ENCODE results near the gene XYLT1. TPM values are rescaled to one million over a fixed set of nuclear protein-coding genes. Genes with fewer than 3 reads are reported as not detected.

The XYLT1 gene
- total and polyA plus RNA-seq, 2 of the 4 experiments (the other 2 are of a cell fraction): 9.0 to 12.7 TPM

DNA sequence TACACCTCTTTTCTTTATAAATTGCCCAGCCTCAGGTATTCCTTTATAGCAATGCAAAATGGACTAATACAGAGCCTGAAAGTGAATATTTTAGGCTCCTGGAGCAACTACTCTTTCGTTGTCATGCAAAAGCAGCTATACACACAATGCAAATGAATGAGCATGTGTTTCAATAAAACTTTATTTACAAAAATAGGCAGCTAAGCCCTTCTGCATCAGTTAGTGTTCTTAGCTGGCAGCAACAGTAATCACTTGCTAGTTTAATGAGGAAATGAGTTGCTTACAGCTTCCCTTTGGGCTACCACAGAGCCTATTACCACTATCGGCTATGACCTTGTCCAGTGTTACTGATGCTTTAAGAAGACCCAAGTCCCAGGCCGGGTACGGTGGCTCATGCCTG lies 402.9 kb downstream of the XYLT1 start:
- H3K23ac ChIP-seq (ENCODE audit: low read depth, low read length): no peak overlapping the region
- H3K4me3 ChIP-seq (ENCODE audit: insufficient read depth, low read depth, low read length): no peak overlapping the region
- dilution Hi-C loops (cut with HindIII; ENCODE audit: low sequenced_read_pairs, unreplicated experiment): no loop called here
- no peak overlapping the region for H3K56ac ChIP-seq (ENCODE audit: extremely low read depth, insufficient read depth, low read length)
- no peak overlapping the region for H2AK5ac ChIP-seq (ENCODE audit: low read depth, low read length)
- H3K4ac ChIP-seq (ENCODE audit: low read depth, low read length): no peak overlapping the region
- no peak overlapping the region for H2BK15ac ChIP-seq (ENCODE audit: low read depth, low read length)
- intact Hi-C loops (cut with micrococcal nuclease): no loop called here
- H4K20me1 ChIP-seq (ENCODE audit: insufficient read depth, low read length): no peaks in the 10 kb centered on the region
- H4K5ac ChIP-seq (ENCODE audit: low read depth, low read length): no peak overlapping the region
- DNase-seq (no peak), ATAC-seq (ENCODE audit: low read depth) (no peak)
- H3K36me3 ChIP-seq (ENCODE audit: control insufficient read depth, insufficient read depth, low read length): no peaks in the 10 kb centered on the region
- H2BK5ac ChIP-seq (ENCODE audit: low read depth, low read length, poor library complexity, severe bottlenecking): no peak overlapping the region
- H3K14ac ChIP-seq (replicated peaks; ENCODE audit: low read depth, low read length): no peak overlapping the region
- TF ChIP-seq, protein P1, sequence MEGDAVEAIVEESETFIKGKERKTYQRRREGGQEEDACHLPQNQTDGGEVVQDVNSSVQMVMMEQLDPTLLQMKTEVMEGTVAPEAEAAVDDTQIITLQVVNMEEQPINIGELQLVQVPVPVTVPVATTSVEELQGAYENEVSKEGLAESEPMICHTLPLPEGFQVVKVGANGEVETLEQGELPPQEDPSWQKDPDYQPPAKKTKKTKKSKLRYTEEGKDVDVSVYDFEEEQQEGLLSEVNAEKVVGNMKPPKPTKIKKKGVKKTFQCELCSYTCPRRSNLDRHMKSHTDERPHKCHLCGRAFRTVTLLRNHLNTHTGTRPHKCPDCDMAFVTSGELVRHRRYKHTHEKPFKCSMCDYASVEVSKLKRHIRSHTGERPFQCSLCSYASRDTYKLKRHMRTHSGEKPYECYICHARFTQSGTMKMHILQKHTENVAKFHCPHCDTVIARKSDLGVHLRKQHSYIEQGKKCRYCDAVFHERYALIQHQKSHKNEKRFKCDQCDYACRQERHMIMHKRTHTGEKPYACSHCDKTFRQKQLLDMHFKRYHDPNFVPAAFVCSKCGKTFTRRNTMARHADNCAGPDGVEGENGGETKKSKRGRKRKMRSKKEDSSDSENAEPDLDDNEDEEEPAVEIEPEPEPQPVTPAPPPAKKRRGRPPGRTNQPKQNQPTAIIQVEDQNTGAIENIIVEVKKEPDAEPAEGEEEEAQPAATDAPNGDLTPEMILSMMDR (conservative IDR thresholded peaks at IDR 0.05; ENCODE audit: low read depth, low read length): no peak
- TF ChIP-seq MAZ (IDR thresholded peaks at IDR 0.05; ENCODE audit: borderline replicate concordance, low read depth, low read length) (no peak), NFE2L2 (IDR thresholded peaks at IDR 0.05; ENCODE audit: low read depth, low read length) (no peak), RFX5 (IDR thresholded peaks at IDR 0.05; ENCODE audit: low read depth, low read length) (no peak), MXI1 (IDR thresholded peaks at IDR 0.05; ENCODE audit: borderline replicate concordance, low read depth, low read length) (no peak), POLR2A (IDR thresholded peaks at IDR 0.05; ENCODE audit: low read depth, low read length) (no peak), RCOR1 (IDR thresholded peaks at IDR 0.05; ENCODE audit: insufficient replicate concordance, low read length) (no peak), CEBPB (IDR thresholded peaks at IDR 0.05; ENCODE audit: low read depth, low read length) (no peak), SMC3 (IDR thresholded peaks at IDR 0.05; ENCODE audit: low read depth, low read length) (no peak), BHLHE40 (IDR thresholded peaks at IDR 0.05; ENCODE audit: low read depth, low read length) (no peak), RAD21 (IDR thresholded peaks at IDR 0.05; ENCODE audit: low read length) (no peak)
- TF ChIP-seq, protein P2, sequence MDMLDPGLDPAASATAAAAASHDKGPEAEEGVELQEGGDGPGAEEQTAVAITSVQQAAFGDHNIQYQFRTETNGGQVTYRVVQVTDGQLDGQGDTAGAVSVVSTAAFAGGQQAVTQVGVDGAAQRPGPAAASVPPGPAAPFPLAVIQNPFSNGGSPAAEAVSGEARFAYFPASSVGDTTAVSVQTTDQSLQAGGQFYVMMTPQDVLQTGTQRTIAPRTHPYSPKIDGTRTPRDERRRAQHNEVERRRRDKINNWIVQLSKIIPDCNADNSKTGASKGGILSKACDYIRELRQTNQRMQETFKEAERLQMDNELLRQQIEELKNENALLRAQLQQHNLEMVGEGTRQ (IDR thresholded peaks at IDR 0.05; ENCODE audit: low read depth, low read length): no peak
- TF ChIP-seq, protein P3, sequence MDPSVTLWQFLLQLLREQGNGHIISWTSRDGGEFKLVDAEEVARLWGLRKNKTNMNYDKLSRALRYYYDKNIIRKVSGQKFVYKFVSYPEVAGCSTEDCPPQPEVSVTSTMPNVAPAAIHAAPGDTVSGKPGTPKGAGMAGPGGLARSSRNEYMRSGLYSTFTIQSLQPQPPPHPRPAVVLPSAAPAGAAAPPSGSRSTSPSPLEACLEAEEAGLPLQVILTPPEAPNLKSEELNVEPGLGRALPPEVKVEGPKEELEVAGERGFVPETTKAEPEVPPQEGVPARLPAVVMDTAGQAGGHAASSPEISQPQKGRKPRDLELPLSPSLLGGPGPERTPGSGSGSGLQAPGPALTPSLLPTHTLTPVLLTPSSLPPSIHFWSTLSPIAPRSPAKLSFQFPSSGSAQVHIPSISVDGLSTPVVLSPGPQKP (IDR thresholded peaks at IDR 0.05; ENCODE audit: borderline replicate concordance, low read depth, low read length): no peak
- H3K27ac ChIP-seq (ENCODE audit: insufficient read depth, low read length): no peak overlapping the region
- H2BK20ac ChIP-seq (ENCODE audit: low read depth, low read length): no peak overlapping the region
- H3K9ac ChIP-seq (ENCODE audit: low read depth, low read length): no peak overlapping the region
- no peak overlapping the region for H3K18ac ChIP-seq (ENCODE audit: low read depth, low read length)
- no peak overlapping the region for H3K4me2 ChIP-seq (ENCODE audit: low read depth, low read length)
- no TSS peak for BruUV-seq (replicated peaks)
- ChIA-PET POLR2A (ENCODE audit: unreplicated experiment) (interaction anchor here (0.6 kb wide), 1 partner anchor 75 kb away, joined by 4 read pairs; no protein-coding TSS in a partner anchor), CTCF (no interaction called here)
- H3K9me1 ChIP-seq (ENCODE audit: insufficient read depth, low read length): no peaks in the 10 kb centered on the region
- no peaks in the 10 kb centered on the region for H3K4me1 ChIP-seq (ENCODE audit: control insufficient read depth, insufficient read depth, low read length)
- no peaks in the 10 kb centered on the region for H3K79me1 ChIP-seq (ENCODE audit: low read depth in 1 of 2, low read length in 2 of 2)
- H3K27me3 ChIP-seq (ENCODE audit: control insufficient read depth, insufficient read depth, low read length): no peaks in the 10 kb centered on the region
- no peak overlapping the region for H4K8ac ChIP-seq (ENCODE audit: low read depth in 2 of 2, low read length in 2 of 2)
- no peak overlapping the region for H2AFZ ChIP-seq (replicated peaks; ENCODE audit: low read length, poor library complexity)
- H2BK120ac ChIP-seq (ENCODE audit: low read depth, low read length): no peak overlapping the region
- no peak overlapping the region for H4K91ac ChIP-seq (ENCODE audit: insufficient read depth, low read depth, low read length)
- no CpG with 5 or more reads among the region's 4 CpGs for WGBS, 2 experiments (ENCODE audit: extremely low coverage in 2 of 2, insufficient read length in 1 of 2)
- no peaks in the 10 kb centered on the region for H3K9me3 ChIP-seq (ENCODE audit: control insufficient read depth, insufficient read depth, low read length)
- no peak overlapping the region for H2AK9ac ChIP-seq (replicated peaks; ENCODE audit: low read depth, low read length, poor library complexity)
- in situ Hi-C loops (cut with MboI; ENCODE audit: low sequenced_read_pairs): no loop called here
